AML-193 (cell line): ENCODE results near the gene RHOT2.
A peak's percentile ranks its signal among the peaks of the same experiment; 100 is the strongest.

Source experiments
- DNase-seq, 2 experiments: peaks; one replicate each; lab custom pipeline; 2025; lab: John Stamatoyannopoulos, UW

RHOT2 gene

DNA sequence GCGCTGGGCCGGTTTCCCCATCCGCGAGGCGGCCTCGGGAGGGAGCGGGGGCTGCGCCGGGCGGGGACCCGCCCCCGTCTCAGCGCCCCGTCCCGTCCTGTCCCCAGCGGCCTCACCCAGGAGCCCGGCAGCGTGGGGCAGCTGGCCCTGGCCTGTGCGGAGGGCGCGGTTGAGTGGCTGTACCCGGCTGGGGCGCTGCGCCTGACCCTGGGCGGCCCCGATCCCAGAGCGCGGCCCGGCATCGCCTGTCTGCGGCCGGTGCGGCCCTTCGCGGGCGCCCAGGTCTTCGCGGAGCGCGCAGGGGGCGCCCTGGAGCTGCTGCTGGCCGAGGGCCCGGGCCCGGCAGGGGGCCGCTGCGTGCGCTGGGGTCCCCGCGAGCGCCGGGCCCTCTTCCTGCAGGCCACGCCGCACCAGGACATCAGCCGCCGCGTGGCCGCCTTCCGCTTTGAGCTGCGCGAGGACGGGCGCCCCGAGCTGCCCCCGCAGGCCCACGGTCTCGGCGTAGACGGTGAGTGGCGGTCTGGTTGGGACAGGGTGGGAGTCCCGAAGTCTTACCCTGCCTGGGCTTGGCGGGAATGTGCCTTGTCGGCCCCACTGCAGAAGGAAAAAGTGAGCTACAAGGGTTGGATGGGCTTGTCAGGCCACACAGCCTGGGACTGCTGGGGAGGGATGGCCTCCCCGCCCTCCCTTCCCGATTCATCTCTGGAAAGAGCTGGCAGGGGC is 47.7 kb downstream of the RHOT2 start:
- DNase-seq: no peak

DNA sequence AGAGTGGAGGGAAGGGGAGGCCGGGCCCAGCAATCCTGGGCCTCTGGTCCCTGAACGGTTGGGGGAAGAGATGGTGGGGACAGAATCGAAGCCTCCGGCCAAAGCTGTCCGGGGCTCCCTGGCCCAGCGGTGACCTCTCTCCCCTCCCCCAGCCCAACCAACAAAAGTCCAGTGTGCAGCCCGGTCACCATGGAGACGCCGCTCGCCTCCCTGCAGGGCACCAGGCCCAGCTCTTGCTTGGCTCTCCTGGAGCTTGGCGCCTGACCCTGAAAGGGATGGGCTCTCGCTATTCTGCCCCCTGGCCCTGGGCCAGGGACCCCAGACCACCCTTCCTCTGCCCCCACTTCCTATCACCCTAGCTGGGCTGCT is 48.3 kb downstream of the RHOT2 start:
- DNase-seq: no peak

DNA sequence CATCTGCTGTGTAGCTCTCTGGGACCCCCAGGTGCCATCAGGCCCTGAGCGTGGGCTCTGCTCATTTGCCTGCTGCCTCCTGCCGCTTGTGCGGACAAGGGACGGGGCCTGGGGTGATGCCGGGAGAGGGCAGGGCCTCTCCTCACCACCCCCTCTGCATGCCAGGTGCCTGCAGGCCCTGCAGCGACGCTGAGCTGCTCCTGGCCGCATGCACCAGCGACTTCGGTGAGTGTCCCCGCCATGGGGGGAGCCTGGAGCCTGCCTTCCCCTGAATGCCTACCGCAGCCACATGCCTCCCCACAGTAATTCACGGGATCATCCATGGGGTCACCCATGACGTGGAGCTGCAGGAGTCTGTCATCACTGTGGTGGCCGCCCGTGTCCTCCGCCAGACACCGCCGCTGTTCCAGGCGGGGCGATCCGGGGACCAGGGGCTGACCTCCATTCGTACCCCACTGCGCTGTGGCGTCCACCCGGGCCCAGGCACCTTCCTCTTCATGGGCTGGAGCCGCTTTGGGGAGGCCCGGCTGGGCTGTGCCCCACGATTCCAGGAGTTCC is 48.9 kb downstream of the RHOT2 start:
- DNase-seq: no peak

DNA sequence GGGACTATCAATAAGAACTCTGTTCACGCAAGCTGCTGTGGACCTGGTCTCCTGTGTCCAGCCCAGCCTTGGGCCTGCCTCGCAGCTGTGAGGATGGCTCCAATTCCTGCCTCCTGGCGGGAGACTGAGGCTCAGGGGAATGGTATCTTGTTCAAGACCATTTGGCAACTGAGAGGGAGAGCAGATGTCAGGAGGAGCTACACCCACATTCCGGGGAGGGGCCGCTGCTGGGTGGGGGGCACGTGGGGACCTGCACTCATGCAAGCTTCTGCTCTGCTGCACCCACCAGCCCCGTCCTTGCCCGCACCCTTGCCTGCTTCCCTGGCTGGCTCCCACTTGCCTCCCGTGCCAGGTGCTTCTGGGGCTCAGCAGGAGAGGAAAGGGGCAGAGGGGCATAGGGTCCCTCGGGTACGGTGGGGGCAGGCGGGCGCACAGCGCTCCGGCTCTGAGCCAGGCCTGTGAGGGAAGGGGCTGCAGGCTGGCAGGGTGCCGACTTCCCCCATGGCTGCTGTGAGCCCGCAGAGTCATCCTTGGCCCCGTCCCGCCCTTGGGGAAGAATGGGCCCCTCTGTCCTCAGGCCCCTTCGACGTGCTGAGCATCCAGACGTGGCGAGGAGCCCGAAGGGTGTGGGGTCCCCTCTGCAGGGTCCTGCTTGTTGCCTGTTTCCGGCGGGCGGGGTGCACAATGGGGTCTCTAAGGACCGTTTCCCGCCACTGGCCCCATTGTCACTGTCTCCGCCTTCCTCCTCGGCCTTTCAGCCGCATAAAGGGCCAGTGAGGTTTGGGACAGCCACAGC is 49.7 kb downstream of the RHOT2 start:
- no peak for DNase-seq

DNA sequence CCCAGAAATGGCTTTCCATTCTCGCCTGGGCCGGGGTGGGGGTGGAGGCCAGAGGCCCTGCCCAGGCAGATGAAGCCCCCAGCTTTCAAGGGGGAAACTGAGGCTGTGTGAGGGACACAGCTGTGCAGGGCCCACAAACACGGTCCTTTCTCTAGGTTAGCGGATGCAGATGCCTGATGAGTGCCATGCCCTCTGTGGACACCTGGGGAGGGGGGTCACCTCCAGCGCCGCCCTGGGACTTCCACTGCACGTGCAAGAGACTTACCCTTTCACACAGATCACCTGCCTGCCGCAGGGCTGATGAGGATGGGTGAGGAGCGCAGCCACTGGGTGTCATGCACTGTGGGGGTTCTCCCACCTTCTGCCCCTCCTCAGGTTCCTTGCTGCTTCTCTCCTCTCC is 50.5 kb downstream of the RHOT2 start:
- no peak for DNase-seq

DNA sequence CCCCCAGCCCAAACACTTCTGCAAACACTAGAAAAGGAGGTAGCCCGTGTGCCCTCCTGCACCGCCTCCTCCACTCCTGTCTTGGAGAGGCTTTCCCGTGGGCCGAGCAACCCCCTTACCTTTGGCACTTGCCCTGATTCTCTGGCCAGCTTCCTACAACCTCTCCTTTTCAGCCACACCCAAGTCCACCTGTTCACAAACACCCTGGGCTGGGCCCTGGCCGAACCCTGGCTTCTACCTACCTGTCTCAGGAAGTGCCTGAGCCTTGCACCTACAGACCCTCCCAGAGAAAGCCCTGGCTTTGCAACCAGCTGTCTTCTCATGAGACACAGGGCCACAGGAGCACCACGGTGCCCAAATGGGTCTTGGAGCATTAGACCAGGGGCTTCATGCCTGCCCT is 51.0 kb downstream of the RHOT2 start:
- no peak for DNase-seq

DNA sequence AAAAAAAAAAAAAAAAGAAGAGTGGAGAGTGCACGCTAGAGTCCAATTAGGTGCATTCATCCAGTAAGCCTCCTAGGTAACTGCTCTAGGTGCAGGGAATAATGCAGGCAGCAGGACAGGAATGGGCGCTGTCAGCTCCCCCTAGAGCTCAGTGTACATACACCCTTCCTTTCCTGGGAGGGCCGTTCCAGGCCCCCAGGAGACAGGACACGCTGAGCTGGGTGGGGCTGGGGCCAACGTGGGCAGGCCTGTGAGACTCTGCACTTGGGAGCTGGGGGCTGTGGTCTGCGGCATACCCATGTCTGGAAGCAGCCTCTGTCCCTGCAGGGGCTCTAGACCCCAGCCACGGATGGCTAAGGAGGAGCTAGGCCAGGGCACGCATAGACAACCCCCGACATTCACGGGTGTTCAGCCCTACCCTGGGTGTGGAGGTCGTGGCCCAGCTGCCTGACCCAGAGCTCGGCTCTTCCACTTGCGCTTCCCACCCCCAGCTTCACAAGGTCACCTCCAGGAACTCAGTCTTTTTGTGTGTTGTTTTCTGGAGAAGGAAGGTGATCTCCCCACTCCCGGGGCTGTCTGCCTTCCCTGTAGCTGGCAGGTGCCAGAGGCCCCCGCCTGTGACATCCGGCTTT is 52.0 kb downstream of the RHOT2 start:
- DNase-seq: no peak

DNA sequence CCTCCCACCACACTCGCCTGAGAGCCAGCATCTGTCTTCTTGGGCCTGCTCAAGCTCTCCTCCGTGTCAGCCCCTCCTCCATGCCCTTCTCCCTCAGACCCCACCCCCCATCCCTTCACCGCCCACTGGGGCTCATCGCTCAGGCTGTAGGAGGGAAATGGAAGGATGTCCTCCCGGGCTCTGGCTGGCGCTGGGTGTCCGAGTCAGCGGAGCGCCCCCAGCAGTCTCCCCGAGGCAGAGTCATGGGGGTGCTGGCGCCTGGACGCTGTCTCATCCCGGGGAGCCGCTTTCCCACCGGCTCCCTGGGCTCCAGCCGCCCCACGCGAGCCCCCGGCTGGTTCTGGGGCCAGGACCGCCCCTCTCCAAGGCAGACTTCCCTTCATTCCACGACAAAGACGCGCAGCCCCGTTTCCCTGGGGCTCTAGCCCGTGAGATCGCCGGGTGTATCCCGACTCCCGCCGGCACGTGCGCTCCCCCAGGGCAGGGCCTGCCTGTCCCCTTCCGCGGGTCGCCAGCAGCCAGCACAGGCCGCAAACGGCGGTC is 52.6 kb downstream of the RHOT2 start:
- DNase-seq: peak; percentile 29 to 39

DNA sequence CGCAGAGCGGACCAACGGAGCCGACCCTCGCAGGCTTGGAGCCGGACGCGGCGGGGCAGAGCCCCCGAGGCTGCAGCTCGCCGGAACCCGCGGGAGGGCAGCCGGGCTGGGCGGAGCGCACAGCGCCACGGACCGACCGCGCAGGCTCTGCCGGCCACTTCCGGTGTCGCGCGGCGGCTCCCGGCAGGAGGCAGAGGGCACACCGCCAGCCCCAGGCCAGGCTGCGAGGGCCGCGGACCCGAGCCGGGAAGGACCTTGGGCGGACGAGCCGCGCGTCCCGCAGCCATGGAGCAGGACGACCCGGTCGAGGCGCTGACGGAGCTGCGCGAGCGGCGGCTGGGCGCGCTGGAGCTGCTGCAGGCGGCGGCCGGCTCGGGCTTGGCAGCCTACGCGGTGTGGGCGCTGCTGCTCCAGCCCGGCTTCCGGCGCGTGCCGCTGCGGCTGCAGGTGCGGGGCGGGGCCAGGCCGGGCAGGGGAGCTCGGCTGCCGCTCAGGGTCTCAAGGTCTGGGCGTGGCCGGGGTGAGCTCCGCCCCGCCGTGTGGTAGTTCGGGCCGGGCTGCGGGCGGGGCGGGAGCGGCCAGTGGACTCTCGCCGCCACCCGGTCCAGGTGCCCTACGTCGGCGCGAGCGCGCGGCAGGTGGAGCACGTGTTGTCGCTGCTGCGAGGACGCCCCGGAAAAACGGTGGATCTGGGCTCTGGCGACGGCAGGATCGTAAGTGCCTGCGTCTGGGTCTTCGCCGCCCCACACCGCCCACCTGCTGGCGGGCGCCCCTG is 53.2 kb downstream of the RHOT2 start, which contains the start of gene ANTKMT:
Gene ANTKMT (plus strand): TSS at position 157 of the 775 bp plus-strand sequence. CDS start 129 bp downstream, at position 286.
- peak; percentile 73 to 82 for DNase-seq

DNA sequence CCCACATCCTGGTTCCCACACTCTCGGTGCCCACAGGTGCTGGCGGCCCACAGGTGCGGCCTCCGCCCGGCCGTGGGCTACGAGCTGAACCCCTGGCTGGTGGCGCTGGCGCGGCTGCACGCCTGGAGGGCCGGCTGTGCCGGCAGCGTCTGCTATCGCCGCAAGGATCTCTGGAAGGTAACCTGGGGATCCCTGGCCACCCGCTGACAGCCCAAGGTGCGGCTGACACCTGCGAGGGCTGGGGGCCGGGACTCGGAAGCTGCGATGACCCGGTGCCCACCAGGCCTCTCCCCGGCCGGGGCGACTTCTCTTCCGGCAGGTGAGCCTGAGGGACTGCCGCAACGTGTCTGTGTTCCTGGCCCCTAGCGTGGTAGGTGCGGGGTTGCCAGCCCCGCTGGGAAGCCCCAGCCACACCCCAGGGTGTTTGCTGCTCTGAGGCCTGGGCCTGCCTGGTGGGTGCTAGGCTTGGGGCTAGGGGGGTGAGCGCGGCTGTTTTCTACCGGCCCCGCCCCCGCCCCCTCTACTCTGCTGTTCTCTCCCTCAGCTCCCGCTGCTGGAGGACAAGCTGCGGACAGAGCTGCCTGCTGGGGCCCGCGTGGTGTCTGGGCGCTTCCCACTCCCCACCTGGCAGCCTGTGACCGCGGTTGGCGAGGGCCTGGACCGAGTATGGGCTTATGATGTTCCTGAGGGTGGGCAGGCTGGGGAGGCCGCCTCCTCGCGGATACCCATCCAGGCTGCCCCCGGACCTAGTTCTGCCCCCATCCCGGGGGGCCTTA is 54.0 kb downstream of the RHOT2 start:
- DNase-seq: no peak

DNA sequence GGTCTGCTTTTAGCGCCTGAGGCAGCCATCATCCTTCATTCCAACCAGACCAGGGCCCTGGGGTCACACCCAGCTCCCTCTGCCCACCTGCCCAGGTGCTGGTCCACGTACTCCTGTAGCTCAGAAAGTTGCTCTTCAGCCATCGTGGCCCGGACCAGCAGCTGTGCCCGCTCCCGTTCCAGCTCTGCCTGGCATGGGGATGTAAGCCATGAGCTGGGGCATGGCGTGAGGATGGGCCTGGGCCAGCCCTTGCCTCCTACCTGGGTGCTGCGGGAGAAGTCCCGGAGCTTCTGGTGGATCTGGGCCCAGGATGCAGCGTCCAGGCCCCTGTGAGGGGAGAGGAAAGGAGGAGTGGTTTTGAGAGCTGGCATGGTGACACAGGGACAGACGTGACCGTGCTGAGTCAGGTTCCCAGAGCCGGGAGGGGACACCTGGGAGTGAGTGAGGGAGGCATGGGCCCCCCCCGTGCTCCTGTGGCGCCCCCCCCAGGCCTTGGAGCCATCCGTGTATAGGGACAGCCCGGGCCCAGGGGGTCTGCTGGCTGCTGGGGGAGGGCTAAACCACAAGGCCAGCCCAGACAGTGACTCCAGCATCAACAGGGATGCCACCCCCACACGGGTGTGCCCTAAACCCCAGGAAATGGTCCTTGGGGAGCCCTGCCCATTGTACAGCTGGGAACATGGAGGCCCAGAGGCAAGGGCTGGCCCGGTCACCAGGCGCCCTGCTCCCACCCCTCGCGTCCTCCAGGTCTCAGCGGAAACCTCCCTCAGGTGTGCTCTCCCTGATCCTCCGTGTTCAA is 55.1 kb downstream of the RHOT2 start:
- DNase-seq: no peak

DNA sequence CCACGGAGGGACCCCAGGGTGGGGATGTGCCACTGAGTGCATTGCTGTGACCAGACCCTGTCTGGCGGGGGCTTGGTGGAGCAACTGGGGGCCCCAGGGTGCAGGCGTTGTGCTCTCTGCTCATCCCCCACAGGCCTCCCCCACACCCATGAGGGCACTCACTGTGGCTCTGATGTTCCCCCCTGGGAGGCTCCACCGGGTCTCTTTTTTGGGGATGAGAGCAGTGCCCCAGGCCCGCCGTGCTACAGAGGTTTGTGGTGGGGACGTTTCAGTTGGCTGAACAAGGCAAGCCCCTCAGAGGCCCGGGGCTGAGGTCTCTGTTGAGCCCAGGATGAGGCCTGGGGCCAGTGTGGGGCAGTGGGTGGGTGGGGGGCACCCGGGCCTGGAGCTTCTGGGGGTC is 55.8 kb downstream of the RHOT2 start:
- no peak for DNase-seq
